Astrocyte (in vitro differentiated cells and primary cell): ENCODE results near the gene ELMO1. TPM values are rescaled to one million over a fixed set of nuclear protein-coding genes. Genes with fewer than 3 reads are reported as not detected.

Experiments used
- DNase-seq: peaks from one replicate; pipeline ENCODE4 v3.0.0-alpha.2; 2010; ENCODE audit warnings: low read depth
- FAIRE-seq: peaks from 2 replicates; lab custom pipeline; 2011; peaks lifted over from hg19 to GRCh38; lab: Jason Lieb, UNC
- H2AFZ ChIP-seq: 2 replicates; pipeline ENCODE4 v1.6.0; 2012; ENCODE audit warnings: low read depth, low read length, inconsistent platforms
- H3K27ac ChIP-seq: 2 replicates; pipeline ENCODE4 v1.5.1; 2011; ENCODE audit warnings: low read depth, low read length, inconsistent platforms
- H3K27me3 ChIP-seq: 2 replicates; pipeline ENCODE4 v1.6.0; 2011; ENCODE audit warnings: low read length, inconsistent platforms; ENCODE audit not compliant: insufficient read depth
- H3K36me3 ChIP-seq: 2 replicates; pipeline ENCODE4 v1.5.1; 2011; ENCODE audit warnings: low read length, inconsistent platforms; ENCODE audit not compliant: insufficient read depth
- H3K4me1 ChIP-seq: 2 replicates; pipeline ENCODE4 v1.5.1; 2011; ENCODE audit warnings: low read length, inconsistent platforms; ENCODE audit not compliant: insufficient read depth
- H3K4me2 ChIP-seq: 2 replicates; pipeline ENCODE4 v1.6.0; 2012; ENCODE audit warnings: low read length, inconsistent platforms
- H3K4me3 ChIP-seq: 2 replicates; pipeline ENCODE4 v1.5.1; 2011; ENCODE audit warnings: low read depth, mild to moderate bottlenecking, low read length, inconsistent platforms; ENCODE audit not compliant: insufficient read depth
- H3K79me2 ChIP-seq: 2 replicates; pipeline ENCODE4 v1.6.0; 2012; ENCODE audit warnings: mild to moderate bottlenecking, low read length, inconsistent platforms; ENCODE audit not compliant: insufficient read depth
- H3K9ac ChIP-seq: 2 replicates; pipeline ENCODE4 v1.6.0; 2012; ENCODE audit warnings: mild to moderate bottlenecking, low read length, inconsistent platforms
- H3K9me3 ChIP-seq: 2 replicates; pipeline ENCODE4 v1.5.1; 2012; ENCODE audit warnings: low read depth, mild to moderate bottlenecking, low read length, inconsistent platforms; ENCODE audit not compliant: insufficient read depth
- H4K20me1 ChIP-seq: 2 replicates; pipeline ENCODE4 v1.6.0; 2012; ENCODE audit warnings: low read length, inconsistent platforms; ENCODE audit not compliant: insufficient read depth
- H3K27ac Mint-ChIP-seq: one replicate; pipeline ENCODE4 v1.8.0; 2021; ENCODE audit warnings: mild to moderate bottlenecking, mixed read lengths; ENCODE audit not compliant: unreplicated experiment
- H3K27me3 Mint-ChIP-seq: one replicate; pipeline ENCODE4 v1.8.0; 2021; ENCODE audit warnings: low read depth, mixed read lengths; ENCODE audit not compliant: unreplicated experiment
- H3K36me3 Mint-ChIP-seq: one replicate; pipeline ENCODE4 v1.8.0; 2021; ENCODE audit warnings: low read depth, mixed read lengths; ENCODE audit not compliant: unreplicated experiment
- H3K4me1 Mint-ChIP-seq: one replicate; pipeline ENCODE4 v1.8.0; 2021; ENCODE audit warnings: low read depth, mixed read lengths; ENCODE audit not compliant: unreplicated experiment
- H3K4me3 Mint-ChIP-seq: one replicate; pipeline ENCODE4 v1.8.0; 2021; ENCODE audit warnings: mild to moderate bottlenecking, moderate library complexity, mixed read lengths; ENCODE audit not compliant: unreplicated experiment
- H3K9me3 Mint-ChIP-seq: one replicate; pipeline ENCODE4 v1.8.0; 2021; ENCODE audit warnings: mild to moderate bottlenecking, mixed read lengths; ENCODE audit not compliant: unreplicated experiment
- EZH2 ChIP-seq: IDR thresholded peaks from 2 replicates; pipeline ENCODE4 v1.6.1; 2012; ENCODE audit warnings: mild to moderate bottlenecking, low read length, inconsistent platforms; ENCODE audit not compliant: insufficient read depth
- total RNA-seq: library from RNA; stranded (reverse); gene quantifications from 2 replicates; pipeline ENCODE4 v1.2.1, GENCODE V29; 2021
- TF ChIP-seq, protein P1 (sequence below): IDR thresholded peaks from 2 replicates; pipeline ENCODE4 v1.5.1; 2011; ENCODE audit warnings: low read depth, mild to moderate bottlenecking, inconsistent platforms, low read length, moderate library complexity; ENCODE audit not compliant: insufficient read depth

Gene ELMO1
- total RNA-seq, 1 donor from 2014 or later = 20.4 TPM

DNA sequence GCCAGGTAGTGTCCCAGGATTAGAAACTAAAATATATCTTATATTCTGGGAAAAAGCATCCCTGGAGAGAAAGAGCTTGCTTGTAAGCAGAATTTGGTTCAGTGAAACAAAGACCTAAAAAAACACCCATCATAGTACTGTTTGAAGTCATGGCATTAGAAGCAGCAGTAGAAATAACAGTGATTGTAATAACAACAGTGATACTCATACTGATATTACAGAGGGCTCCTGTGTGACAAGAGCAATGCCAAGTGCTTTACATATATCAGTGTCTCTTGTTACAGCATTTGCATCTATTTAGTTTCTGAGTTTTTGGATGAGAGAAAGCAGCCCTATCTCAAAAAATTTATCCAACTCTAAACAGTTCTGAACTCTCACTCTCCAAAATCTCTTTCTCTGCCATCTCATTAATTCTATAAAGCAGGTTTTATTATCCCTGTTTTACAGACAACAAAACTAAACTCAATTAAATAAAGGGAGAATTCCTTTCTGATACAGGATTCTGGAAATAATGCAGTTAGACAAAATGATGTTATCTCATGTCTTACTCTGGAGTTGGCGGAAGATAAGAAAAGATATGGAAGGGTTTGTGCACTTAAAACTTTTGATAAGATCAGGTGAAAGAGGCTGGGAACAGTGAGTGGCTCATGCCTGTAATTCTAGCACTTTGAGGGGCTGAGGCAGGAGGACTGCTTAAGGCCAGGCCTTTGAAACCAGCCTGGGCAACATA lies 577.9 kb downstream of the ELMO1 start:
- H3K9me3 Mint-ChIP-seq = no peaks in the 10 kb centered on the region
- H4K20me1 ChIP-seq = no peaks in the 10 kb centered on the region
- DNase-seq = no peak
- H3K27me3 Mint-ChIP-seq = no peaks in the 10 kb centered on the region
- no peak overlapping the region for H3K4me2 ChIP-seq
- H2AFZ ChIP-seq = no peak overlapping the region
- H3K27ac Mint-ChIP-seq = no peak overlapping the region
- no peaks in the 10 kb centered on the region for H3K4me1 ChIP-seq
- peaks cover 3% of the 10 kb centered on the region for H3K4me1 Mint-ChIP-seq
- no peaks in the 10 kb centered on the region for H3K79me2 ChIP-seq
- peaks cover 6% of the 10 kb centered on the region for H3K36me3 Mint-ChIP-seq
- H3K27ac ChIP-seq = no peak overlapping the region
- no peaks in the 10 kb centered on the region for H3K9me3 ChIP-seq
- no peak overlapping the region for H3K4me3 ChIP-seq
- no peaks in the 10 kb centered on the region for H3K27me3 ChIP-seq
- no peaks in the 10 kb centered on the region for H3K36me3 ChIP-seq
- TF ChIP-seq, protein P1, sequence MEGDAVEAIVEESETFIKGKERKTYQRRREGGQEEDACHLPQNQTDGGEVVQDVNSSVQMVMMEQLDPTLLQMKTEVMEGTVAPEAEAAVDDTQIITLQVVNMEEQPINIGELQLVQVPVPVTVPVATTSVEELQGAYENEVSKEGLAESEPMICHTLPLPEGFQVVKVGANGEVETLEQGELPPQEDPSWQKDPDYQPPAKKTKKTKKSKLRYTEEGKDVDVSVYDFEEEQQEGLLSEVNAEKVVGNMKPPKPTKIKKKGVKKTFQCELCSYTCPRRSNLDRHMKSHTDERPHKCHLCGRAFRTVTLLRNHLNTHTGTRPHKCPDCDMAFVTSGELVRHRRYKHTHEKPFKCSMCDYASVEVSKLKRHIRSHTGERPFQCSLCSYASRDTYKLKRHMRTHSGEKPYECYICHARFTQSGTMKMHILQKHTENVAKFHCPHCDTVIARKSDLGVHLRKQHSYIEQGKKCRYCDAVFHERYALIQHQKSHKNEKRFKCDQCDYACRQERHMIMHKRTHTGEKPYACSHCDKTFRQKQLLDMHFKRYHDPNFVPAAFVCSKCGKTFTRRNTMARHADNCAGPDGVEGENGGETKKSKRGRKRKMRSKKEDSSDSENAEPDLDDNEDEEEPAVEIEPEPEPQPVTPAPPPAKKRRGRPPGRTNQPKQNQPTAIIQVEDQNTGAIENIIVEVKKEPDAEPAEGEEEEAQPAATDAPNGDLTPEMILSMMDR = no peak
- no peak for TF ChIP-seq EZH2
- H3K9ac ChIP-seq = no peak overlapping the region
- no peak overlapping the region for H3K4me3 Mint-ChIP-seq
- FAIRE-seq = no peak

DNA sequence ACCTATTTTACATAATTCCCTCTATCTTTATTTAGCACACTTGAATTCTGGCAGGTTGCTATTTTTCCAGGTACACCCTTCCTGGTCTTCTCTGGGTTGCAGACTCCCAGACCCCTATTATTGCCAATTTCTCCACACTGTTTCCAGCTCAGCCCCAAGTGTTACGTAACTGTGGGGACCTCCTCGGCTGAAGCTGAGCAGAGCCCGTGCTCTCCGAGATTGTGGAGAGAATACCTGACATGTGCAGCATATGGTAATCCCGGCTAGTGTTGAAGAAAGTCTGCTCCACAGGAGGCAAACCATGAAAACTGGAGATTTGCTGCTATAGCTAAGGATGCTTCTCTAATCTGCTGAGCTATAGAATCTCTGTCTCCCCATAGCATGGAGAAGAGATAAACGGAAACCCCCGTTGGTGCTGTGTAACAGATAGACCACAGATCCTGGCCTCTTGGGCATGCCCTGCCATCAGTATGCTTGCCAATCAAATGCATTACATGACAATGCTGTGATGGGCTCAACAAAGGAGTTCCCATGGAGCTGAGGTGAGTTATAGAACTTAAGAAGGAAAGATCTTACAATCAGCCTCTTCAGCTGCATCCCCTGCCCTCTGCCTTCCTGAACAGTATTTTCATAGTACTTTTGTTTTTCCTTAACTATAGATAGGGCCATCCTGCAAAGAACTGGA lies 579.8 kb downstream of the ELMO1 start:
- Mint-ChIP-seq H3K4me3 (no peak overlapping the region), H3K27me3 (no peaks in the 10 kb centered on the region), H3K4me1 (peaks cover 13% of the 10 kb centered on the region), H3K36me3 (peaks cover 6% of the 10 kb centered on the region), H3K27ac (no peak overlapping the region), H3K9me3 (no peaks in the 10 kb centered on the region)
- H3K4me3 ChIP-seq = no peak overlapping the region
- no peaks in the 10 kb centered on the region for H3K36me3 ChIP-seq
- no peak overlapping the region for H2AFZ ChIP-seq
- no peak overlapping the region for H3K27ac ChIP-seq
- TF ChIP-seq, protein P1 = no peak
- TF ChIP-seq EZH2 = no peak
- H4K20me1 ChIP-seq = no peaks in the 10 kb centered on the region
- H3K4me1 ChIP-seq = no peaks in the 10 kb centered on the region
- DNase-seq (no peak), FAIRE-seq (no peak)
- no peaks in the 10 kb centered on the region for H3K79me2 ChIP-seq
- H3K9ac ChIP-seq = no peak overlapping the region
- no peak overlapping the region for H3K4me2 ChIP-seq
- no peaks in the 10 kb centered on the region for H3K27me3 ChIP-seq
- H3K9me3 ChIP-seq = no peaks in the 10 kb centered on the region

DNA sequence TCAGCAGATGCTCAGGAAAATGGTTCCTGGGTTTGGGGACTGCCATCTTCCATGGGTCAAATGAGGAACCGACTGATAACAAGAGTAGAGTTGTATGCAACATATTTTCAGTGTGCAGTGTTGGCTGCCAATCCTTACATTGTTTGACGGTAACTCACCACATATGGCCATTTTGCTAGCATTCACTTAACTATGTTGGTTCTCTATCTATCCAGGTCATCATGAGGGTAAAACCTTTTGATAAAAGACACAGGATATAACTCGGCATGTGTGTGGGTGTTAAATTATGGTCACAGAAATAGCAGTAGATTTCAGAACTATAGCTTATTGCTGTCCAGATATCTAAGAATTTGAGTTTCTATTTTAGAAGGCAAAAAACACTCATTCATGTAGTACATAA lies 583.6 kb downstream of the ELMO1 start:
- Mint-ChIP-seq H3K27me3 (no peaks in the 10 kb centered on the region), H3K9me3 (no peaks in the 10 kb centered on the region), H3K27ac (no peak overlapping the region), H3K36me3 (peaks cover under 1% of the 10 kb centered on the region), H3K4me3 (no peak overlapping the region), H3K4me1 (peaks cover 29% of the 10 kb centered on the region)
- Histone ChIP-seq H3K4me2 (no peak overlapping the region), H3K36me3 (no peaks in the 10 kb centered on the region), H3K9ac (no peak overlapping the region), H3K4me1 (no peaks in the 10 kb centered on the region), H3K79me2 (no peaks in the 10 kb centered on the region), H3K27me3 (no peaks in the 10 kb centered on the region), H3K4me3 (no peak overlapping the region), H3K27ac (no peak overlapping the region), H2AFZ (no peak overlapping the region), H4K20me1 (no peaks in the 10 kb centered on the region), H3K9me3 (no peaks in the 10 kb centered on the region)
- no peak for TF ChIP-seq EZH2
- TF ChIP-seq, protein P1 = no peak
- FAIRE-seq (no peak), DNase-seq (peak; percentile 72)
